Astrocyte (in vitro differentiated cells and primary cell): Measurements from ENCODE around the gene SMAD9. TPM values are rescaled to one million over a fixed set of nuclear protein-coding genes. Genes with fewer than 3 reads are reported as not detected.

Experiments used
- DNase-seq: peaks from one replicate; pipeline ENCODE4 v3.0.0-alpha.2; 2010; ENCODE audit warnings: low read depth
- FAIRE-seq: peaks from 2 replicates; lab custom pipeline; 2011; peaks lifted over from hg19 to GRCh38; lab: Jason Lieb, UNC
- H2AFZ ChIP-seq: 2 replicates; pipeline ENCODE4 v1.6.0; 2012; ENCODE audit warnings: low read depth, low read length, inconsistent platforms
- H3K27ac ChIP-seq: 2 replicates; pipeline ENCODE4 v1.5.1; 2011; ENCODE audit warnings: low read depth, low read length, inconsistent platforms
- H3K27me3 ChIP-seq: 2 replicates; pipeline ENCODE4 v1.6.0; 2011; ENCODE audit warnings: low read length, inconsistent platforms; ENCODE audit not compliant: insufficient read depth
- H3K36me3 ChIP-seq: 2 replicates; pipeline ENCODE4 v1.5.1; 2011; ENCODE audit warnings: low read length, inconsistent platforms; ENCODE audit not compliant: insufficient read depth
- H3K4me1 ChIP-seq: 2 replicates; pipeline ENCODE4 v1.5.1; 2011; ENCODE audit warnings: low read length, inconsistent platforms; ENCODE audit not compliant: insufficient read depth
- H3K4me2 ChIP-seq: 2 replicates; pipeline ENCODE4 v1.6.0; 2012; ENCODE audit warnings: low read length, inconsistent platforms
- H3K4me3 ChIP-seq: 2 replicates; pipeline ENCODE4 v1.5.1; 2011; ENCODE audit warnings: low read depth, mild to moderate bottlenecking, low read length, inconsistent platforms; ENCODE audit not compliant: insufficient read depth
- H3K79me2 ChIP-seq: 2 replicates; pipeline ENCODE4 v1.6.0; 2012; ENCODE audit warnings: mild to moderate bottlenecking, low read length, inconsistent platforms; ENCODE audit not compliant: insufficient read depth
- H3K9ac ChIP-seq: 2 replicates; pipeline ENCODE4 v1.6.0; 2012; ENCODE audit warnings: mild to moderate bottlenecking, low read length, inconsistent platforms
- H3K9me3 ChIP-seq: 2 replicates; pipeline ENCODE4 v1.5.1; 2012; ENCODE audit warnings: low read depth, mild to moderate bottlenecking, low read length, inconsistent platforms; ENCODE audit not compliant: insufficient read depth
- H4K20me1 ChIP-seq: 2 replicates; pipeline ENCODE4 v1.6.0; 2012; ENCODE audit warnings: low read length, inconsistent platforms; ENCODE audit not compliant: insufficient read depth
- H3K27ac Mint-ChIP-seq: one replicate; pipeline ENCODE4 v1.8.0; 2021; ENCODE audit warnings: mild to moderate bottlenecking, mixed read lengths; ENCODE audit not compliant: unreplicated experiment
- H3K27me3 Mint-ChIP-seq: one replicate; pipeline ENCODE4 v1.8.0; 2021; ENCODE audit warnings: low read depth, mixed read lengths; ENCODE audit not compliant: unreplicated experiment
- H3K36me3 Mint-ChIP-seq: one replicate; pipeline ENCODE4 v1.8.0; 2021; ENCODE audit warnings: low read depth, mixed read lengths; ENCODE audit not compliant: unreplicated experiment
- H3K4me1 Mint-ChIP-seq: one replicate; pipeline ENCODE4 v1.8.0; 2021; ENCODE audit warnings: low read depth, mixed read lengths; ENCODE audit not compliant: unreplicated experiment
- H3K4me3 Mint-ChIP-seq: one replicate; pipeline ENCODE4 v1.8.0; 2021; ENCODE audit warnings: mild to moderate bottlenecking, moderate library complexity, mixed read lengths; ENCODE audit not compliant: unreplicated experiment
- H3K9me3 Mint-ChIP-seq: one replicate; pipeline ENCODE4 v1.8.0; 2021; ENCODE audit warnings: mild to moderate bottlenecking, mixed read lengths; ENCODE audit not compliant: unreplicated experiment
- CTCF ChIP-seq: IDR thresholded peaks from 2 replicates; pipeline ENCODE4 v1.5.1; 2011; ENCODE audit warnings: low read depth, mild to moderate bottlenecking, inconsistent platforms, low read length, moderate library complexity; ENCODE audit not compliant: insufficient read depth
- EZH2 ChIP-seq: IDR thresholded peaks from 2 replicates; pipeline ENCODE4 v1.6.1; 2012; ENCODE audit warnings: mild to moderate bottlenecking, low read length, inconsistent platforms; ENCODE audit not compliant: insufficient read depth
- total RNA-seq: library from RNA; stranded (reverse); gene quantifications from 2 replicates; pipeline ENCODE4 v1.2.1, GENCODE V29; 2021

The SMAD9 gene
- total RNA-seq, 1 donor from 2014 or later, result 2.8 TPM

- no peaks in the 10 kb centered on the region for H3K9me3 Mint-ChIP-seq
- no peak for DNase-seq
- FAIRE-seq, result no peak
- no peaks in the 10 kb centered on the region for H3K79me2 ChIP-seq
- H3K27me3 Mint-ChIP-seq, result no peaks in the 10 kb centered on the region
- no peaks in the 10 kb centered on the region for H3K4me1 ChIP-seq
- H3K27ac ChIP-seq, result no peak overlapping the region
- no peaks in the 10 kb centered on the region for H3K4me1 Mint-ChIP-seq
- H3K4me3 ChIP-seq, result no peak overlapping the region
- no peaks in the 10 kb centered on the region for H3K27me3 ChIP-seq
- H3K36me3 Mint-ChIP-seq, result peaks cover 2% of the 10 kb centered on the region
- TF ChIP-seq CTCF (no peak), EZH2 (no peak)
- no peaks in the 10 kb centered on the region for H4K20me1 ChIP-seq
- no peak overlapping the region for H3K4me3 Mint-ChIP-seq
- no peak overlapping the region for H3K27ac Mint-ChIP-seq
- H3K9me3 ChIP-seq, result no peaks in the 10 kb centered on the region
- no peak overlapping the region for H2AFZ ChIP-seq
- H3K36me3 ChIP-seq, result peaks cover 9% of the 10 kb centered on the region
- H3K4me2 ChIP-seq, result no peak overlapping the region
- H3K9ac ChIP-seq, result no peak overlapping the region
These were observed 30.9 kb upstream of the SMAD9 start for GRCh38 chr13:36950920-36951319.

GRCh38 chr13:36950330-36950729, 30.3 kb upstream of the SMAD9 start:
- Mint-ChIP-seq H3K4me1 (no peaks in the 10 kb centered on the region), H3K27me3 (no peaks in the 10 kb centered on the region), H3K4me3 (no peak overlapping the region), H3K9me3 (no peaks in the 10 kb centered on the region), H3K36me3 (peaks cover 2% of the 10 kb centered on the region), H3K27ac (no peak overlapping the region)
- FAIRE-seq, result no peak
- no peak for DNase-seq
- Histone ChIP-seq H3K9ac (no peak overlapping the region), H3K9me3 (no peaks in the 10 kb centered on the region), H2AFZ (no peak overlapping the region), H3K27ac (no peak overlapping the region), H4K20me1 (no peaks in the 10 kb centered on the region), H3K4me2 (no peak overlapping the region), H3K27me3 (no peaks in the 10 kb centered on the region), H3K79me2 (no peaks in the 10 kb centered on the region), H3K4me1 (no peaks in the 10 kb centered on the region), H3K36me3 (peaks cover 9% of the 10 kb centered on the region), H3K4me3 (no peak overlapping the region)
- no peak for TF ChIP-seq CTCF
- no peak for TF ChIP-seq EZH2

- Histone ChIP-seq H3K4me1 (no peaks in the 10 kb centered on the region), H3K9me3 (no peaks in the 10 kb centered on the region), H3K9ac (no peak overlapping the region), H3K36me3 (peaks cover 4% of the 10 kb centered on the region), H3K4me3 (no peak overlapping the region), H2AFZ (no peak overlapping the region), H3K27ac (no peak overlapping the region), H3K79me2 (no peaks in the 10 kb centered on the region), H3K4me2 (no peak overlapping the region), H4K20me1 (no peaks in the 10 kb centered on the region), H3K27me3 (no peaks in the 10 kb centered on the region)
- Mint-ChIP-seq H3K27me3 (no peaks in the 10 kb centered on the region), H3K9me3 (peaks cover 3% of the 10 kb centered on the region), H3K4me1 (peaks cover 3% of the 10 kb centered on the region), H3K36me3 (no peaks in the 10 kb centered on the region), H3K27ac (no peak overlapping the region), H3K4me3 (no peak overlapping the region)
- FAIRE-seq (no peak), DNase-seq (no peak)
- no peak for TF ChIP-seq CTCF
- no peak for TF ChIP-seq EZH2
These were observed 25.0 kb upstream of the SMAD9 start for GRCh38 chr13:36945078-36945477.
